Measurements from ENCODE around the gene PTPRD.
A peak's percentile ranks its signal among the peaks of the same experiment; 100 is the strongest.

The PTPRD gene

GRCh38 chr9:8408575-8409190, 2204.1 kb downstream of the PTPRD start:
- Histone ChIP-seq H3K36me3 (ENCODE audit: control insufficient read depth in 2 of 2, insufficient read depth in 1 of 2, low read length in 2 of 2) (no peaks in the 10 kb centered on the region), H3K4me1 (ENCODE audit: control insufficient read depth, insufficient read depth, low read length) (no peaks in the 10 kb centered on the region), H3K4me3 (ENCODE audit: low read depth, low read length) (no peak overlapping the region), H3K9me3 (ENCODE audit: control insufficient read depth, insufficient read depth, low read depth, low read length) (no peaks in the 10 kb centered on the region), H3K27ac (ENCODE audit: extremely low read depth, low read depth, low read length) (no peak overlapping the region)
- CTCF ChIA-PET: interaction anchor here (0.6 kb wide), 1 partner anchor 12 kb away, joined by 3 read pairs; no protein-coding TSS in a partner anchor
- POLR2A ChIA-PET: no interaction called here
- no peak for TF ChIP-seq ZNF211 (tag by site-specific recombination; IDR thresholded peaks at IDR 0.05; ENCODE audit: low read depth)
- TF ChIP-seq ZNF843 (tag by site-specific recombination; IDR thresholded peaks at IDR 0.05): no peak
- no peak for TF ChIP-seq ZNF175 (tag by site-specific recombination; IDR thresholded peaks at IDR 0.05)
- TF ChIP-seq KLF16 (tag by site-specific recombination; IDR thresholded peaks at IDR 0.05): no peak
- no peak for TF ChIP-seq ZNF747 (tag by site-specific recombination; IDR thresholded peaks at IDR 0.05)
- TF ChIP-seq KLF9 (tag by site-specific recombination; IDR thresholded peaks at IDR 0.05; ENCODE audit: low read depth): no peak
- no peak for TF ChIP-seq ZNF10 (tag by site-specific recombination; IDR thresholded peaks at IDR 0.05)
- no peak for TF ChIP-seq CTCF (tag by site-specific recombination; IDR thresholded peaks at IDR 0.05)
- TF ChIP-seq ZNF138 (tag by site-specific recombination; IDR thresholded peaks at IDR 0.05; ENCODE audit: borderline replicate concordance): no peak
- TF ChIP-seq ZNF169 (tag by site-specific recombination; IDR thresholded peaks at IDR 0.05): no peak

DNA sequence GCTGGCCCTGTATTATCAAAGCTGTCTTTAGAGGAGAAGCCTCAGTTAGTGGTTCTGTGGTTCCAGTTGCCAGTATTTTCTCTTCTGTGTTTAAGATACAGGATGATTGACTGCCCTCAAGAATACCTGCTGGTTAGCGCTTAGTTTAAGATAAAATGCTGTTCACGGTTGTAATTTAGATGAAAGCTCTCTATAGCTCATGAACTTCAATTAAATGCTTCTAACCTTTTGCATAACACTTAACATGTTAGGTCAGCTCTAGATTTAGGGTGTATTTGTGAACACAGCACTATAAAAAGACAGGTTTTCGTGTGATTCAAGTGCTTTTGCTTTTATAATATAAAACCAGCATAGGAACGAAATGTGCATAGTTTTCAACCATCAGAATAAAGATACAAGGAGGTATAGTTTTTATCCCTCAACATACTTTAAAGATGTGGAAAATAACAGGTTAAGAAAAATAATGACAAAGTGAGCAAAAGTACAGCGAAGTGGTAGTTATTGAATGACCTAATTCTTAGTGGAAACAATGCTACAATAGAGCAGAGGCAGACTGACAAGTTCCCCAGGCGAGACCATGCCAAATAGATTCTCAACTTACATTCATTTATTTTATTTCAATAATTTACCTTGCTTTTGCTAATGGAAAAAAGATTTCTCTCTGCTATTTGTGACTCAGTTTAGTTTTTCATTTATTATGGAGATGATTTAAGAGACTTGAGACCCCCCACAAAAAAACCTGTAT, 2210.7 kb downstream of the PTPRD start:
- POLR2A ChIA-PET: no interaction called here
- Histone ChIP-seq H3K4me1 (ENCODE audit: control insufficient read depth, insufficient read depth, low read length) (no peaks in the 10 kb centered on the region), H3K4me3 (ENCODE audit: low read depth, low read length) (no peak overlapping the region), H3K9me3 (ENCODE audit: control insufficient read depth, insufficient read depth, low read depth, low read length) (no peaks in the 10 kb centered on the region), H3K27ac (ENCODE audit: extremely low read depth, low read depth, low read length) (no peak overlapping the region), H3K36me3 (ENCODE audit: control insufficient read depth in 2 of 2, insufficient read depth in 1 of 2, low read length in 2 of 2) (no peaks in the 10 kb centered on the region)
- TF ChIP-seq ZNF404 (tag by site-specific recombination; IDR thresholded peaks at IDR 0.05): no peak
- TF ChIP-seq TCF7L2 (IDR thresholded peaks at IDR 0.05; ENCODE audit: borderline replicate concordance, low read depth, low read length): peak; percentile 76; the same call in 1 of the 2 replicates
- TF ChIP-seq ZNF521 (tag by site-specific recombination; IDR thresholded peaks at IDR 0.05): no peak
- TF ChIP-seq, protein P1, sequence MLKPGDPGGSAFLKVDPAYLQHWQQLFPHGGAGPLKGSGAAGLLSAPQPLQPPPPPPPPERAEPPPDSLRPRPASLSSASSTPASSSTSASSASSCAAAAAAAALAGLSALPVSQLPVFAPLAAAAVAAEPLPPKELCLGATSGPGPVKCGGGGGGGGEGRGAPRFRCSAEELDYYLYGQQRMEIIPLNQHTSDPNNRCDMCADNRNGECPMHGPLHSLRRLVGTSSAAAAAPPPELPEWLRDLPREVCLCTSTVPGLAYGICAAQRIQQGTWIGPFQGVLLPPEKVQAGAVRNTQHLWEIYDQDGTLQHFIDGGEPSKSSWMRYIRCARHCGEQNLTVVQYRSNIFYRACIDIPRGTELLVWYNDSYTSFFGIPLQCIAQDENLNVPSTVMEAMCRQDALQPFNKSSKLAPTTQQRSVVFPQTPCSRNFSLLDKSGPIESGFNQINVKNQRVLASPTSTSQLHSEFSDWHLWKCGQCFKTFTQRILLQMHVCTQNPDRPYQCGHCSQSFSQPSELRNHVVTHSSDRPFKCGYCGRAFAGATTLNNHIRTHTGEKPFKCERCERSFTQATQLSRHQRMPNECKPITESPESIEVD (tag by site-specific recombination; IDR thresholded peaks at IDR 0.05): peak; percentile 90
- TF ChIP-seq ZNF747 (tag by site-specific recombination; IDR thresholded peaks at IDR 0.05): no peak
- no peak for TF ChIP-seq ZNF626 (tag by site-specific recombination; IDR thresholded peaks at IDR 0.05)
- peak; percentile 78 for TF ChIP-seq FEZF1 (tag by site-specific recombination; IDR thresholded peaks at IDR 0.05)
- TF ChIP-seq SP7 (tag by site-specific recombination; IDR thresholded peaks at IDR 0.05): peak; percentile 83
- peak; percentile 73 for TF ChIP-seq ZNF843 (tag by site-specific recombination; IDR thresholded peaks at IDR 0.05)
- no peak for TF ChIP-seq ZNF664 (tag by site-specific recombination; IDR thresholded peaks at IDR 0.05)
- CTCF ChIA-PET: interaction anchor here (0.6 to 1.0 kb wide), 3 partner anchors 12 to 548 kb away, joined by 3 to 4 read pairs (median 3); no protein-coding TSS in a partner anchor

DNA sequence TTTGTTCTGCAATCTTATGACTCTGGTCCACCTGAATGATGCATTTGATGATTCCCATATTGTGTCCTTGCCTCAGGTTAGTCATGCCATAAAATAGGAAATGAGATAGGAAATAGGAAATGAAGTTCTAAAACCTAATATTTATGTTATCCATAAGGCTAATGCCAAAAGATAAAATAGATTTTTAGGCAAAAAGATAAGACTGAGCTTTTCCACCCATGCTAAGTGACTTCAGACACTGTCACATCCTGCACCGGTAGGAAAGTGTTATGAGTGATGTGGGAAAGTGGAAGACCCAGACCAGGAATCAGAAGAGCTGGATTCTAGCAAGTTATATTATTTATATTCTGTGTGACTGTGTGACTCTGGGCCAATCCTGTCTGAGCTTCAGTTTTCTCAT, 2212.4 kb downstream of the PTPRD start:
- no peak overlapping the region for H3K27ac ChIP-seq (ENCODE audit: extremely low read depth, low read depth, low read length)
- H3K9me3 ChIP-seq (ENCODE audit: control insufficient read depth, insufficient read depth, low read depth, low read length): no peaks in the 10 kb centered on the region
- TF ChIP-seq ZNF530 (tag by site-specific recombination; IDR thresholded peaks at IDR 0.05; ENCODE audit: low read depth) (no peak), ZNF2 (tag by site-specific recombination; IDR thresholded peaks at IDR 0.05) (no peak), ZNF354C (tag by site-specific recombination; IDR thresholded peaks at IDR 0.05; ENCODE audit: borderline replicate concordance, low read depth) (no peak), ZNF132 (tag by site-specific recombination; IDR thresholded peaks at IDR 0.05; ENCODE audit: borderline replicate concordance) (no peak), ZNF24 (tag by site-specific recombination; IDR thresholded peaks at IDR 0.05) (no peak), ZNF280D (tag by site-specific recombination; IDR thresholded peaks at IDR 0.05) (no peak)
- CTCF ChIA-PET: no interaction called here
- no peak overlapping the region for H3K4me3 ChIP-seq (ENCODE audit: low read depth, low read length)
- H3K36me3 ChIP-seq (ENCODE audit: control insufficient read depth in 2 of 2, insufficient read depth in 1 of 2, low read length in 2 of 2): no peaks in the 10 kb centered on the region
- POLR2A ChIA-PET: no interaction called here
- H3K4me1 ChIP-seq (ENCODE audit: control insufficient read depth, insufficient read depth, low read length): no peaks in the 10 kb centered on the region
